Dedifferentiated amniotic fluid mesenchymal stem cell (primary cell): Measurements from ENCODE around the gene COX17.
"Not testable (repeated sequence)": the region's sequence is repeated elsewhere in the genome, so short reads cannot be mapped to it uniquely, and the experiment has no call there.

Source experiments
- DNase-seq: peaks from one replicate; pipeline ENCODE4 v3.0.0-alpha.2; 2016; ENCODE audit errors: extremely low spot score

The COX17 gene

GRCh38 chr3:119676771-119677640 lies at the start of gene COX17:
COX17 (minus strand) TSS chr3:119677406; CDS start chr3:119677310, 96 bp downstream.
- DNase-seq, result peak; percentile 95

- no peak for DNase-seq
These were observed 49.7 kb upstream of the COX17 start for GRCh38 chr3:119726909-119727308.

GRCh38 chr3:119723022-119723421 lies 45.8 kb upstream of the COX17 start:
- no peak for DNase-seq

- DNase-seq, result no peak
These were observed 40.3 kb upstream of the COX17 start for GRCh38 chr3:119717520-119717919.

- no peak for DNase-seq
These were observed 39.8 kb upstream of the COX17 start for GRCh38 chr3:119716998-119717397.

- DNase-seq, result no peak
These were observed 37.9 kb upstream of the COX17 start for GRCh38 chr3:119715105-119715504.

GRCh38 chr3:119703820-119704531 lies 26.8 kb upstream of the COX17 start:
- no peak for DNase-seq

- peak; percentile 74 for DNase-seq
These were observed 25.6 kb upstream of the COX17 start, which contains the start of gene CFAP91 for GRCh38 chr3:119702530-119703527. CFAP91 (plus strand) TSS chr3:119703022; CDS start chr3:119703099, 77 bp downstream.

- DNase-seq, result no peak
These were observed 23.9 kb upstream of the COX17 start for GRCh38 chr3:119700920-119701734.

- no peak for DNase-seq
These were observed 23.2 kb upstream of the COX17 start for GRCh38 chr3:119700269-119700919.

- DNase-seq, result no peak
These were observed 20.2 kb upstream of the COX17 start for GRCh38 chr3:119697394-119697793.

GRCh38 chr3:119695480-119695879 lies 18.3 kb upstream of the COX17 start:
- no peak for DNase-seq

- no peak for DNase-seq
These were observed 12.9 kb upstream of the COX17 start for GRCh38 chr3:119690043-119690656.

- DNase-seq, result no peak
These were observed 6.2 kb upstream of the COX17 start for GRCh38 chr3:119683421-119683820.

- DNase-seq, result peak; percentile 40
These were observed 4.1 kb upstream of the COX17 start for GRCh38 chr3:119681279-119681678.

- DNase-seq, result no peak
These were observed 2.7 kb upstream of the COX17 start for GRCh38 chr3:119679874-119680273.

GRCh38 chr3:119678209-119678608 lies 1.0 kb upstream of the COX17 start:
- not testable (repeated sequence) for DNase-seq

- DNase-seq, result no peak
These were observed 382 bp upstream of the COX17 start for GRCh38 chr3:119677641-119677934.

GRCh38 chr3:119676020-119676419 lies 1.2 kb downstream of the COX17 start:
- DNase-seq, result no peak
